Stomach smooth muscle (tissue), 2 donors: Measurements from ENCODE around the gene ERG.

Source experiments
- H3K27ac ChIP-seq: one replicate; pipeline ENCODE4 v1.7.0; 2013; ENCODE audit warnings: mild to moderate bottlenecking, low read length, inconsistent platforms
- H3K27me3 ChIP-seq, 2 donors: one replicate each; pipeline ENCODE4 v1.7.0; 2013; ENCODE audit warnings: low read length in 2 of 2; ENCODE audit not compliant: insufficient read depth in 2 of 2, control insufficient read depth in 1 of 2
- H3K36me3 ChIP-seq, 2 donors: one replicate each; pipeline ENCODE4 v1.7.0; 2013; ENCODE audit warnings: low read length in 2 of 2; ENCODE audit not compliant: control insufficient read depth in 2 of 2, insufficient read depth in 2 of 2
- H3K4me1 ChIP-seq: one replicate; pipeline ENCODE4 v1.7.0; 2013; ENCODE audit warnings: low read length; ENCODE audit not compliant: control insufficient read depth, insufficient read depth
- H3K4me3 ChIP-seq, 2 donors: one replicate each; pipeline ENCODE4 v1.7.0; 2013; ENCODE audit warnings: low read length in 2 of 2
- H3K9ac ChIP-seq, 2 donors: one replicate each; pipeline ENCODE4 v1.7.0; 2013; ENCODE audit warnings: low read length in 2 of 2, mild to moderate bottlenecking in 1 of 2
- H3K9me3 ChIP-seq, 2 donors: one replicate each; pipeline ENCODE4 v1.7.0; 2013; ENCODE audit warnings: low read length in 2 of 2; ENCODE audit not compliant: control insufficient read depth in 2 of 2
- donor health status: healthy.
- donor health status: Pancreatic carcinoma.

Gene ERG

DNA sequence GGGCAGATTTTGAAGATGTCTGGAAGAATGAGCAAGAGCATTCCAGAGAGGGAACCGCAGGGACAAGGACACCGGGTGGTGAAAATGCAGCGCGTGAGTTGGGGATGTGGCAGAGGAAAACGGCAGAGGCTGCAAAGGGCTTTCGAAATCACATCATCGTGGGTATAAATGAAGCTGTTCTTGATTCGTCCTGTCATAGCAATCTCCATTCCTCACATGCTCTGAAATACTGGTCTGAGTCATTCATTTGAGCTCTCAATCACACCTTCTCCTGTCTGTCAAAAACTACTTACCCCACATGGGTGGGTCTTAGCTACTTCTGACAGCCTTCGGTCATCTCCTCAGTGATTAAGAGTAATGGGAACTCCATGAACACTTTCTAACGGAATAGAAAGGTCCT, 81.5 kb downstream of the ERG start:
- Histone ChIP-seq H3K9me3 (no peaks in the 10 kb centered on the region), H3K4me3 (no peak overlapping the region), H3K4me1 (no peaks in the 10 kb centered on the region), H3K27me3 (peaks cover 0 to 2% of the 10 kb centered on the region in 2 donors), H3K9ac (no peak overlapping the region), H3K36me3 (no peaks in the 10 kb centered on the region), H3K27ac (no peak overlapping the region)

DNA sequence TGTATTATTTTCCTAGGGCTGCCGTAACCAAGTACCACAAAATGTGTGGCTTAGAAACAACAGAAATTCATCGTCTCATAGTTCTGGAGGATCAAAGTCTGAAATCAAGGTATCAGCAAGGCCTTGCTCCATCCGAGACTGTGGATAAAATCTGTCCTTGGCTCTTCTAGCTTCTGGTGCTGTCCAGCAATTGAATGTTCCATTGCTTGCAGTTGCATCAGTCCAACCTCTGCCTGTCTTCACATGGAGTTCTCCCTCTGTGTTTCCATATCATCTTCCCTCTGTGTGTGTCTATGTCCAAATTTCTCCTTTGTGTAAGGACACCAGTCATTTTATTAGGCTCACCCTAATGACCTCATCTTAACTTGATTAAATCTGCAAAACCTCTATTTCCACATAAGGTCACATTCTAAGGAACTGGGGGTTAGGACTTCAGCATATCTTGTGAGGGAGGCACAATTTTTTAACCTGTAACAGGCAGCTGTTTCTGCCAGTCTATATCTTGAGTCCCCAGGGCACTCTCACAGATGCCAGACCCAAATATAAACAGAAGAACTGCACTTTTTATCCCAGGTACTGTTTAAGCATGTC, 84.2 kb downstream of the ERG start:
- no peak overlapping the region for H3K9ac ChIP-seq
- H3K9me3 ChIP-seq: no peaks in the 10 kb centered on the region
- H3K4me1 ChIP-seq: no peaks in the 10 kb centered on the region
- no peaks in the 10 kb centered on the region for H3K36me3 ChIP-seq
- H3K27me3 ChIP-seq: no peaks in the 10 kb centered on the region
- H3K27ac ChIP-seq: no peak overlapping the region
- H3K4me3 ChIP-seq: no peak overlapping the region

DNA sequence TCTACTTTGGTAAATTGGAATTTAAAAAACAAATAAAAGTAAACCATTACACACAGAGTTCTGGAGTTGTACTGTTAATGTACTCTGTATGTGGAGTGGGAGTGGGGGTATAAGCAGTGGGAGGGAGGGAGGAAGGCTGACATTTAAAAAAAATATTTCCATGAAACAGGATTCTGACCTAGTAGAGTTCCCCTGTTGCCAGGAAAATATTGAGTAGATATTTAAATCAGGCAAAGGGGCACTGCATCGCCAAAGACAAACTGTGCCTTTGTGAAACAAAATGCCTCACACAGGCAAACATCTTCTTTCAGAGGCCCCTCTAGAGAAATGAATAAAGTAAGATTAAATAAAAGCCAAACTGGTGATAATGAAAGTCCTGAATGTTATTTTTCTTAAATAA, 87.8 kb downstream of the ERG start:
- no peaks in the 10 kb centered on the region for H3K27me3 ChIP-seq
- no peaks in the 10 kb centered on the region for H3K9me3 ChIP-seq
- H3K4me1 ChIP-seq: no peaks in the 10 kb centered on the region

DNA sequence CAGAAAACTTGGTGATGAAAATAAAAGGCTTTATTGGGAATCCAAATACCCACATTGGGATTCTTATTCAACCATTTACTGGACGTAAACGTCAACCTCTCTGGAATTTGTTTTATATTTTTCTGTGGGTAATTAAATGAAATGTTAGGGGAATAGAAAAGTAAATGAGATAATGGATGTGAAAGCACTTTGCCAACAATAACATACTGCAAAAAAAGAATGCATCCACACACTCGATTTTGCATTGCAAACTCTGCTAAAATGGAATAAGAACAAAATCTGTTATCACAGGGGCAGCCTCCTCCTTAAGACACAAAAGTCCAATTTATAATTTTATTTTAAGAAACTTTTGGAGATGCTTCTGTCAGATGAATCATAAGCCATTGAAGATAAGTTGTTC, 88.4 kb downstream of the ERG start:
- no peaks in the 10 kb centered on the region for H3K27me3 ChIP-seq
- no peaks in the 10 kb centered on the region for H3K36me3 ChIP-seq
- H3K9me3 ChIP-seq: no peaks in the 10 kb centered on the region
- H3K9ac ChIP-seq: no peak overlapping the region
- H3K4me1 ChIP-seq: no peaks in the 10 kb centered on the region
- H3K4me3 ChIP-seq: no peak overlapping the region
- no peak overlapping the region for H3K27ac ChIP-seq

More for the DNA sequence above, 87.8 kb downstream of the ERG start:
- no peak overlapping the region for H3K4me3 ChIP-seq
- H3K36me3 ChIP-seq: no peaks in the 10 kb centered on the region
- H3K27ac ChIP-seq: no peak overlapping the region
- no peak overlapping the region for H3K9ac ChIP-seq

DNA sequence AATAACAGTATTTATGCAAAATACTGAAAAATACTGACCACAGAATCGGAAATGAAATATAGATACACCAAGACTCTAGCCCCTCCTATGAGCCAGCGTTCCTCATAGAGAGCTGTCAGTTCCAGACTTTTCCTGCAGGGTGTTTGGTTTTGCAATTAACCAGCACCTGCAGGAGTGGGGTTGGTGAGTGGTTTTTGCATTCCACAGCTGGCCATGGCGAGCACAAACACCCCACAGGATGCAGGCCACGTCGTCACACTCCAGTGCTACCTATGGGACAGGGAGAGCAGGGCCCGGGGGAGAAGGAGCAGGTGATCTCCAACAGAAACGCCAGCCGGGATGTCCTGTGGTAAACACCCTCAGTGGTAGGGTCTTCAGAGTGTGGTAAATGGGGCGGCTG, 94.1 kb downstream of the ERG start:
- H3K9ac ChIP-seq: no peak overlapping the region
- no peaks in the 10 kb centered on the region for H3K4me1 ChIP-seq
- no peak overlapping the region for H3K4me3 ChIP-seq
- H3K36me3 ChIP-seq: no peaks in the 10 kb centered on the region
- H3K27ac ChIP-seq: no peak overlapping the region
- no peaks in the 10 kb centered on the region for H3K9me3 ChIP-seq
- peaks cover 0 to 2% of the 10 kb centered on the region in 2 donors for H3K27me3 ChIP-seq

DNA sequence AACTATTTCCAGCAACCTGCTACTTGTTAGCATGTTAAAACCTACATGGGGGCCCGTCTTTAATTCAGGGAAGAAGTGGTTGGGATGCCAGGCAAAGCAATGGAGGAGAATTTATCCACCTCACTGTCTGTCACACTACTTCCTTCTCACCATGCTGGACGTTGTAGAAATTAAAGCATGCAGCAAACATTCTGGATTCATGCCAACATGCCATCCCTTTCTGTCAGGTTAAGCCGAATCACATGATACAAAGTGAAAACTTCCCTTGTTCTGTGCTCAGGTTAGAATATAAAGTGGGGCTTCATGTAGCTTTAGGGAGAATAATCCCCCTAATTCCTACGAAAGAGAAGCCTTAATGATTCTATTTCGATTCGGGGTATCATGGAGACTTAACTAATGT, 95.5 kb downstream of the ERG start:
- H3K9ac ChIP-seq: no peak overlapping the region
- no peak overlapping the region for H3K4me3 ChIP-seq
- H3K27me3 ChIP-seq: peaks cover 0 to 2% of the 10 kb centered on the region in 2 donors
- H3K27ac ChIP-seq: no peak overlapping the region
- H3K4me1 ChIP-seq: no peaks in the 10 kb centered on the region
- H3K9me3 ChIP-seq: no peaks in the 10 kb centered on the region
- no peaks in the 10 kb centered on the region for H3K36me3 ChIP-seq

DNA sequence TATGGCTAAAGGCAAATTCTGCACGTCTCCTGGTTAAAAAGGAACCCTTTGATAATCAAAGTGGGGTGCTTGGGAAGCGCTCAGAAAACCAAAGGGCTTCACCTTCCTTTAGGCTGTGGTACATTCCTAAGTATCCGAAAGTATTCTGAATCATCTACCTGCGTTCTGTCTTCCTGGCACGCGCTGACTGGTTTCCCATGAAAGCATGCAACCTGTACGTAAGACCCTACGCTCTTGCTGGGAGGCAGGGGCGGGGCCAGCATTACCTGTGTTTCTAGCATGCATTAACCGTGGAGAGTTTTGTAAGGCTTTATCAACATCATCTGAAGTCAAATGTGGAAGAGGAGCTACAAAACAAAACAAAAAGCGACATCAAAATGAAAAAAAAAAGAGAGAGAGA, 96.0 kb downstream of the ERG start:
- no peaks in the 10 kb centered on the region for H3K9me3 ChIP-seq
- H3K27ac ChIP-seq: no peak overlapping the region
- no peaks in the 10 kb centered on the region for H3K36me3 ChIP-seq
- no peak overlapping the region for H3K9ac ChIP-seq
- H3K4me1 ChIP-seq: no peaks in the 10 kb centered on the region
- no peak overlapping the region for H3K4me3 ChIP-seq
- H3K27me3 ChIP-seq: peaks cover 0 to 2% of the 10 kb centered on the region in 2 donors

DNA sequence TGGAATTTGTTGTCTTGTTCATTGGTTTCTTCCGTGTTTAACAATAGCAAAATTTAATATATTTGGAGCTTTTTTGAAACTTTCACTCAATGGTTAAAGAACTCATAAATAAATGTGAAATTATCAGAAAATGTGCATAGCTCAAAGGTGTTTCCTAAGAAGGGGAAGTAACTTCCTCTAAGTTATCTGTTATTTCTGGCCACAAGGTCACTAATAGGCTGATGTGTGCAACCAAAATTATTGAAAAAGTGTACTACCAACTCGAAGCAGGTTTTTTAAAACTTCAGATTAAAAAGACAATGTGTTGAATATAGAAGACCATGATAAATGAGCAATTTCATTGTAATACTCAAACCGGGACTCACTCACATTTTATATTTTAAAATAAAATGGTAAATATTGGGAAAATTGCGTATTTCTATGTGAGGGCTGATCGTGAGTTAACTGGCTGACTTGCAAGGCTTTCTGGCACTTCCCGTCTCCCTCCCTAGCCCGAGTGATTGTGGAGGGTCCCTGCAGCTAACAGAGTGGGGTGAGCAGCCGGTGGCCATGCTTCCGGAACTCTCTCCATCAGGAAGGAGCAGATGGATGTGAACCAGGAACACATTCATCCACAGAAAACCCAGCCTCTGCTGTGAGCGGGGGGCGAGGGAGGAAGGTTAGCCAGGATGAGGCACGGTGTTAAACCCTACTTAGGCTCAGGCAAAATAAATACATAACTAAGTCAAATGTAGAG, 96.9 kb downstream of the ERG start:
- H3K27me3 ChIP-seq: peaks cover 0 to 2% of the 10 kb centered on the region in 2 donors
- H3K4me1 ChIP-seq: no peaks in the 10 kb centered on the region
- H3K27ac ChIP-seq: no peak overlapping the region
- no peak overlapping the region for H3K4me3 ChIP-seq
- H3K36me3 ChIP-seq: no peaks in the 10 kb centered on the region
- no peaks in the 10 kb centered on the region for H3K9me3 ChIP-seq
- no peak overlapping the region for H3K9ac ChIP-seq

DNA sequence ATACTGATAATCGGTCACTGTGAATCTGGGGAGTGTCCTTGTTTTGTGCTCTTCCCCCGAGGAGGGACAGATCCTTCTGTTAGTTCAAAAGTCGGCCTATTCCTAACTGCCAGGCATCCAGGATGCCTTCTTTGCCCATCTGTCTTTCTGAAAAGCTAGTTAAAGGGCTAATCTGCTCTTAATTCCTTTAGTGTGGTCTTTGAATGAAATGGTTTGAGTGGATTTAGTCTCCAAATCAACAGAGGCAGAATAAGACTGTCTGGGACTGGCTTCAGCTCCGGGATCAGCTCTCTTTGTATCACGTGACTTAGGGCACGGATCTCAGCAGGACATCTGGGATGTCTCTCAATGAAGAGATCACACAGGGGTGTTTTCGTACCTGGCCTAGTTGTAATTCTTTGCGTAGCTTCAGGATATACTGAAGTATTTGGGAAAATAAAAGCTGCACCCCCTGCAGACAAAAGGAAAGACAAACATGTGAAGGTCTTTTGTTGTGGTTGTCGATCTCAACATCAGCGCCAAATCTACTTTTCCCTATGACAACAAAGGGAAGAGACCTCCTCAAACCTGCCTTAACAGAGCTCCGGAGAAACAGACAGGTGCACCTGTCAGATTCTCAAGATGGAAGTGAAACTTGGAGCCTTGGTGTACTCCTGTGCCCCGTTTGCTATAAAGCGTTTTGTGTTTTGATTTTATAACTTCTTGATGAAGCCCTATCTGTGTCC, 97.9 kb downstream of the ERG start:
- Histone ChIP-seq H3K4me1 (no peaks in the 10 kb centered on the region), H3K9ac (no peak overlapping the region), H3K4me3 (no peak overlapping the region)

DNA sequence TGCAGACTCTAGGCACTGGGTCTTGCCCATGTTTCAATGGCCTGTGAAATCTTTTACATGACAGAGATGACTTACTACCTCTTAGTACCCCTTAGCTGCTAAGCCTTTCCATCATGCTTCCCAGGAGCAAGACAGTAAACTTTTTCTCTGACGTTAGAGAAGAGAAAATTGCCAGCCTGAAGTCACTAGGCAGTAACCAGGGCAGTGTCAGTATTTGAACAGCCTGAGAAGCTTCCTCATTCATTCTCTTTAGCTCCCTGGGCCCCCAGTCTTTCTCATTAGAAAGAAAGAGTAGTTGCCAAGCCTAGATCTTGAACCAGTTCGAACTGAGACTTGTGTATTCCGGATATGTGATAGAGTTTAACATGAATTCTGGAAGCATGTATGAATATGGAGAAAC, 99.2 kb downstream of the ERG start:
- H3K4me3 ChIP-seq: no peak overlapping the region
- no peaks in the 10 kb centered on the region for H3K4me1 ChIP-seq
- H3K9ac ChIP-seq: no peak overlapping the region
- no peak overlapping the region for H3K27ac ChIP-seq
- H3K9me3 ChIP-seq: no peaks in the 10 kb centered on the region
- peaks cover 0 to 2% of the 10 kb centered on the region in 2 donors for H3K27me3 ChIP-seq
- H3K36me3 ChIP-seq: no peaks in the 10 kb centered on the region

More for the DNA sequence above, 97.9 kb downstream of the ERG start:
- no peaks in the 10 kb centered on the region for H3K9me3 ChIP-seq
- no peak overlapping the region for H3K27ac ChIP-seq
- no peaks in the 10 kb centered on the region for H3K36me3 ChIP-seq
- H3K27me3 ChIP-seq: peaks cover 0 to 4% of the 10 kb centered on the region in 2 donors

DNA sequence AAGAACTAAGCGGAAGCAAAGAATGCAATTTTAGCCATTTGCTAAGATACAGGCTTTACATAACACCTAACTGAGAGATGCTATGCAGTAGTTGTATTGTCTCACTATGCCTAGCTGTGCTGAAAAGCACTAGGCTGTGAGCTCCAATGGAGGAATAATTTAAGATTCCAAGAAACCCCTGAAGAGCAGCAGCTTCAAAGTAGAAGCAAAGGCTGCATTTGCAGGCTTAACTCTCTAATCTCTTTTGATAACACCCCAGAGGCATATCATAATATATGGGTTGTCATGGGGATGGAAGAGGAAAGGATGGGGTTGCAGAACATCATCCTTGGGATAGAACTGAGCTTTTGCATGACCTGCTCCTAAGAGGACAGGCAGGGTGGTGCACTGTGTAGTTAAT, 102.0 kb downstream of the ERG start:
- H3K27ac ChIP-seq: no peak overlapping the region
- no peaks in the 10 kb centered on the region for H3K4me1 ChIP-seq
- peaks cover 0 to 2% of the 10 kb centered on the region in 2 donors for H3K27me3 ChIP-seq
- H3K36me3 ChIP-seq: no peaks in the 10 kb centered on the region
- H3K9me3 ChIP-seq: no peaks in the 10 kb centered on the region
- H3K4me3 ChIP-seq: no peak overlapping the region
- no peak overlapping the region for H3K9ac ChIP-seq
